AG09319 (cell line): Measurements from ENCODE around the gene NPEPL1.

Experiments used
- DNase-seq: peaks from one replicate; pipeline ENCODE4 v3.0.0-alpha.2; 2010; ENCODE audit warnings: low read depth; ENCODE audit errors: extremely low read depth
- CTCF ChIP-seq: IDR thresholded peaks from 2 replicates; pipeline ENCODE4 v1.5.1; 2011; ENCODE audit warnings: low read depth, mild to moderate bottlenecking, inconsistent platforms, low read length, moderate library complexity

The NPEPL1 gene

GRCh38 chr20:58717278-58718091 lies 24.9 kb downstream of the NPEPL1 start:
- DNase-seq = no peak
- no peak for TF ChIP-seq CTCF

- TF ChIP-seq CTCF = no peak
- no peak for DNase-seq
Observed at GRCh38 chr20:58718121-58718563, 25.5 kb downstream of the NPEPL1 start.

GRCh38 chr20:58718729-58719128 lies 26.1 kb downstream of the NPEPL1 start:
- no peak for DNase-seq
- TF ChIP-seq CTCF = no peak

GRCh38 chr20:58719258-58719657 lies 26.7 kb downstream of the NPEPL1 start:
- no peak for TF ChIP-seq CTCF
- DNase-seq = no peak

- DNase-seq = no peak
- no peak for TF ChIP-seq CTCF
Observed at GRCh38 chr20:58719971-58720371, 27.4 kb downstream of the NPEPL1 start.

- DNase-seq = no peak
- TF ChIP-seq CTCF = no peak
Observed at GRCh38 chr20:58720890-58721289, 28.3 kb downstream of the NPEPL1 start.

- no peak for TF ChIP-seq CTCF
- no peak for DNase-seq
Observed at GRCh38 chr20:58721951-58722778, 29.6 kb downstream of the NPEPL1 start.
